BLaER1 treated with 17β-estradiol and CSF1 and Interleukin-3, amounts not matched to agents 10 nM and 100 nM (cell line): ENCODE results near the gene RASL10B.
A peak's percentile ranks its signal among the peaks of the same experiment; 100 is the strongest.

ENCODE experiments used
- H3K27ac ChIP-seq, 11 experiments: shearing (Covaris generic); formaldehyde crosslinking; 2 replicates each; pipeline ENCODE4 v1.8.1; 2022
- H3K27me3 ChIP-seq, 11 experiments: shearing (Covaris generic); formaldehyde crosslinking; 2 replicates each; pipeline ENCODE4 v1.8.1; 2022
- H3K36me3 ChIP-seq, 11 experiments: shearing (Covaris generic); formaldehyde crosslinking; 2 replicates each; pipeline ENCODE4 v1.8.1; 2022
- H3K4me1 ChIP-seq, 10 experiments: shearing (Covaris generic); formaldehyde crosslinking; 2 replicates each; pipeline ENCODE4 v1.8.1; 2022
- H3K4me2 ChIP-seq, 11 experiments: shearing (Covaris generic); formaldehyde crosslinking; 2 replicates each; pipeline ENCODE4 v1.8.1; 2022
- H3K4me3 ChIP-seq, 10 experiments: shearing (Covaris generic); formaldehyde crosslinking; 2 replicates each; pipeline ENCODE4 v1.8.1; 2022
- H3K9ac ChIP-seq, 11 experiments: shearing (Covaris generic); formaldehyde crosslinking; 2 replicates each; pipeline ENCODE4 v1.8.1; 2022
- H3K9me3 ChIP-seq, 11 experiments: shearing (Covaris generic); formaldehyde crosslinking; replicated peaks in 1 of 11; 2 replicates each; pipeline ENCODE4 v1.8.1; 2022
- H4K20me1 ChIP-seq, 11 experiments: shearing (Covaris generic); formaldehyde crosslinking; 2 replicates each; pipeline ENCODE4 v1.8.1; 2022
- Cebpa-rat ChIP-seq, 11 experiments: shearing (Covaris generic); IDR thresholded peaks; 2 replicates each; pipeline ENCODE4 v1.8.1; 2022

Gene RASL10B

GRCh38 chr17:35713069-35713728, 18.2 kb upstream of the RASL10B start:
- no peak overlapping the region for H3K27ac ChIP-seq
- TF ChIP-seq Cebpa-rat (IDR thresholded peaks at IDR 0.05), result no peak
- peaks cover 1 to 22% (median 8%) of the 10 kb centered on the region in 10 experiments; a peak in 15 of 20 replicates for H3K4me1 ChIP-seq
- H3K36me3 ChIP-seq, result peaks cover 92 to 100% (median 95%) of the 10 kb centered on the region in 11 experiments
- no peaks in the 10 kb centered on the region for H3K9me3 ChIP-seq
- no peaks in the 10 kb centered on the region for H3K27me3 ChIP-seq
- no peak overlapping the region for H3K9ac ChIP-seq
- no peak overlapping the region for H3K4me3 ChIP-seq
- H3K4me2 ChIP-seq, result no peak overlapping the region; a peak in 1 of 22 replicates
- peaks cover 0 to 44% (median 0%) of the 10 kb centered on the region in 11 experiments; a peak in 4 of 22 replicates for H4K20me1 ChIP-seq

DNA sequence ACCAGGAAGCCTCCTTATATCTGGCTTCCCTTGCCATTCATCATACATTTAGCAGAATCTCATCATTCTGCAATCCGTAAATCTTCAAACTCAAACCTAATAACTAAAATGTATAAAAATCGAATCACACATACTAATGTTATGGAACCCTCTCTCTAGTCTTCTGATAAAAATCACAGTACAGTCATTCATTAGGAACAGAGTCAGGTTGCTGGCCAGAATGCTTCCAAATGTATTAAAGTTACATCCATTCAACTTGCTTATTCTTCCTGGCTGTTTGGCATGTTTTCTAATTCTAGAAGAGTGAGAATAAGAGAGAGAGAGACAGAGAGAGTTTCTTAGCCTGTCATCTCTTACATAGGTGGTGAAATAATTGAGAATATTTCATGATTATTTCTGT, 16.5 kb upstream of the RASL10B start:
- no peak for TF ChIP-seq Cebpa-rat (IDR thresholded peaks at IDR 0.05)
- H3K4me2 ChIP-seq, result no peak overlapping the region
- H3K27ac ChIP-seq, result no peak overlapping the region
- H3K27me3 ChIP-seq, result no peaks in the 10 kb centered on the region
- H4K20me1 ChIP-seq, result peaks cover 0 to 36% (median 0%) of the 10 kb centered on the region in 11 experiments; a peak in 3 of 22 replicates
- peaks cover 0 to 14% (median 0%) of the 10 kb centered on the region in 10 experiments; a peak in 5 of 20 replicates for H3K4me1 ChIP-seq
- H3K4me3 ChIP-seq, result no peak overlapping the region
- peaks cover 94 to 100% (median 99%) of the 10 kb centered on the region in 11 experiments for H3K36me3 ChIP-seq
- no peak overlapping the region for H3K9ac ChIP-seq
- H3K9me3 ChIP-seq, result no peaks in the 10 kb centered on the region

DNA sequence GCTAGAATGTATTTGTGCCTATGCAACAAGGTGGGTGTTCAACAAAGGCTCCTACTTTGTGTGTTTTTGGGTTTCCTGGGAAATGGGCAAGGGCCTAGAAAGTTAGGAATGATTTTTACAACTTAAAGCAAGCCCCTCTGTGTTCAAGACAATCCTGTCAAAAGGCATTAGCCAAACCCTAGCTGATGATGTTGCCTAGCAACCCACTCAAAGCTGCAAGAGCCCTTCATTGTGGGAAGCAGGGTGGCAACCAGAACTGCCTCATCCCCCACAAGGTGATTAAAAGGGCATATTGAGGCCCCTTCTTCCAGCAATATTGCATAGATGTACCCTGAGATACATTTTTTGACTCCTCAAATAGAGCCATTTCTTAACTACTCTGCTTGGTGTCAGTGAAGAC, 16.0 kb upstream of the RASL10B start:
- Histone ChIP-seq H3K4me3 (no peak overlapping the region), H3K36me3 (peaks cover 92 to 99% (median 97%) of the 10 kb centered on the region in 11 experiments), H3K9ac (no peak overlapping the region), H3K27me3 (no peaks in the 10 kb centered on the region), H3K9me3 (no peaks in the 10 kb centered on the region), H3K4me1 (peaks cover 0 to 14% (median 0%) of the 10 kb centered on the region in 10 experiments; a peak in 5 of 20 replicates), H3K4me2 (no peak overlapping the region), H3K27ac (no peak overlapping the region), H4K20me1 (peaks cover 0 to 36% (median 0%) of the 10 kb centered on the region in 11 experiments; a peak in 3 of 22 replicates)
- TF ChIP-seq Cebpa-rat (IDR thresholded peaks at IDR 0.05), result no peak

GRCh38 chr17:35716173-35716572, 15.3 kb upstream of the RASL10B start:
- Histone ChIP-seq H3K4me2 (no peak overlapping the region), H3K4me3 (no peak overlapping the region), H3K36me3 (peaks cover 90 to 97% (median 94%) of the 10 kb centered on the region in 11 experiments), H3K9ac (no peak overlapping the region), H4K20me1 (peaks cover 0 to 39% (median 0%) of the 10 kb centered on the region in 11 experiments; a peak in 3 of 22 replicates), H3K4me1 (peaks cover 0 to 14% (median 0%) of the 10 kb centered on the region in 10 experiments; a peak in 5 of 20 replicates), H3K27me3 (no peaks in the 10 kb centered on the region), H3K27ac (no peak overlapping the region), H3K9me3 (no peaks in the 10 kb centered on the region)
- no peak for TF ChIP-seq Cebpa-rat (IDR thresholded peaks at IDR 0.05)

DNA sequence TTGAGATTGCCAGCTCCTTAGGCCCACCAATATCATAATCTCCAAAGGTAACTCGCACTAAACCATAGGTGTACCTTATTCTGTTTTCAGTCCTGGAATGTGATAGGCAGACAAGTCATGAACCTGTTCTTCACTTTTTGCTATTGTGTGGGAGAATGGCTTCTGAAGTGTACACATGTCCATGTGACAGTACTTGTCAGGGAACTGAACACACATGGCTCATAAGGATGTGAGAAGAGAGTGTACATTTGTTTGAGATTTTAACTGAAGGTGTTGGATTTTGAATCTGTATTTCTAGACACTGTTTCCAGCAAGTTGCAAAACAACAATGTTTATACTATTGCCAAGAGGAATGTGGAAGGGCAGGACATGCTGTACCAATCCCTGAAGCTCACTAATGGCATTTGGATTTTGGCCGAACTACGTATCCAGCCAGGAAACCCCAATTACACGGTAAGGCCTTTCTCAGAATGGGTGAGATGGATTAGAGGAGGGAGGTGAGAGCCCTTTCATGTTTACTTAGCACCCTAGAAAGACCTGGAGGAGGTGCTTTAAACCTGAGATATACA, 14.5 kb upstream of the RASL10B start:
- no peak overlapping the region for H3K4me2 ChIP-seq
- no peaks in the 10 kb centered on the region for H3K27me3 ChIP-seq
- H3K27ac ChIP-seq, result no peak overlapping the region
- peaks cover 0 to 42% (median 5%) of the 10 kb centered on the region in 11 experiments; a peak in 4 of 22 replicates for H4K20me1 ChIP-seq
- H3K4me1 ChIP-seq, result peaks cover 0 to 14% (median 0%) of the 10 kb centered on the region in 10 experiments; a peak in 5 of 20 replicates
- TF ChIP-seq Cebpa-rat (IDR thresholded peaks at IDR 0.05), result no peak
- no peak overlapping the region for H3K4me3 ChIP-seq
- H3K36me3 ChIP-seq, result peaks cover 90 to 97% (median 94%) of the 10 kb centered on the region in 11 experiments
- no peaks in the 10 kb centered on the region for H3K9me3 ChIP-seq
- H3K9ac ChIP-seq, result no peak overlapping the region

DNA sequence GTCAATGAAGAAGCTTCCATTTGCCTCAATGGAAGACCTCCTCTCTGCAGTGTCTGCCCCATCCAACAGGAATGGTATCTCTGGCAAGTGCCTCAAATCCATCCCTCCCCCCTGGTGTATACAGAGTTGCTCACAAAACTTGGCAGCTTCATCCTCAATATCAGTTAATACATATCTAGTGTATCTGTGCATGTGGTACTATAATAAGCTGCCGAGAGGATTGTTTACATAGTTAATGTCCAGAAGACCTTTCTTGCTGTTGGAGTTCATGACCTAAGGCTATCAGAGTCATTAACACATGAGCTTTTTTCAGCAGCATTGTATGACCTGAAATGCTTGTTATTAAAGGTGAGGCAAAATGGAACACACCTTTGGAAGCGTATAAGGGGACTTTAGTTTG, 14.0 kb upstream of the RASL10B start:
- TF ChIP-seq Cebpa-rat (IDR thresholded peaks at IDR 0.05), result no peak
- no peak overlapping the region for H3K27ac ChIP-seq
- H3K9me3 ChIP-seq, result no peaks in the 10 kb centered on the region
- peaks cover 0 to 10% (median 0%) of the 10 kb centered on the region in 10 experiments; a peak in 5 of 20 replicates for H3K4me1 ChIP-seq
- no peak overlapping the region for H3K4me3 ChIP-seq
- H3K36me3 ChIP-seq, result peaks cover 90 to 97% (median 93%) of the 10 kb centered on the region in 11 experiments
- H4K20me1 ChIP-seq, result peaks cover 0 to 45% (median 5%) of the 10 kb centered on the region in 11 experiments; a peak in 4 of 22 replicates
- H3K9ac ChIP-seq, result no peak overlapping the region
- H3K4me2 ChIP-seq, result no peak overlapping the region
- no peaks in the 10 kb centered on the region for H3K27me3 ChIP-seq

DNA sequence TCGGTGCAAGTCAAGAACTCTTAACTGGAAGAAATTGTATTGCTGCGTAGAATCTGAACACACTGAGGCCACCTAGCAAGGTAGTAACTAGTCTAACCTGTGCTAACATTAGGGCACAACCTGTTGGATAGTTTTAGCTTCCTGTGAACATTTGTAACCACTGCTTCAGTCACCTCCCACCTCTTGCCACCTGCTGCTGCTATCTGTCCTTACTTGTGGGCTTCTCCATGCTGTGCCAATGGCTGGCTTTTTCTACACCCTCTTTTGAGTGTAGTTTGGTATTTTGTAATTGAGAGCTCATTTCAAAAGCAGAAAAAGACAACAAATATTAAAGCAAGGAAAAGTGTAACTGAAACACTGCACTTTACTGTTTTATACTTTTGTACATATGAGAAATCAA, 7.7 kb upstream of the RASL10B start:
- no peak for TF ChIP-seq Cebpa-rat (IDR thresholded peaks at IDR 0.05)
- H3K9ac ChIP-seq, result no peak overlapping the region
- H3K27ac ChIP-seq, result no peak overlapping the region
- no peak overlapping the region for H3K4me3 ChIP-seq
- no peaks in the 10 kb centered on the region for H3K9me3 ChIP-seq
- peaks cover 0 to 41% (median 8%) of the 10 kb centered on the region in 11 experiments; a peak in 12 of 22 replicates for H4K20me1 ChIP-seq
- peaks cover 76 to 95% (median 88%) of the 10 kb centered on the region in 11 experiments for H3K36me3 ChIP-seq
- peaks cover 0 to 19% (median 13%) of the 10 kb centered on the region in 10 experiments; a peak in 16 of 20 replicates for H3K4me1 ChIP-seq
- H3K4me2 ChIP-seq, result no peak overlapping the region
- no peaks in the 10 kb centered on the region for H3K27me3 ChIP-seq

GRCh38 chr17:35725058-35725457, 6.4 kb upstream of the RASL10B start:
- Histone ChIP-seq H3K27me3 (no peaks in the 10 kb centered on the region), H4K20me1 (peaks cover 0 to 41% (median 8%) of the 10 kb centered on the region in 11 experiments; a peak in 12 of 22 replicates), H3K9ac (no peak overlapping the region), H3K9me3 (no peaks in the 10 kb centered on the region), H3K4me3 (no peak overlapping the region), H3K4me2 (0 out of 22 replicates have a peak overlapping the region, but pooled peaks of 1 of the 11 experiments have one; percentile 0), H3K4me1 (peaks cover 10 to 22% (median 17%) of the 10 kb centered on the region in 10 experiments), H3K36me3 (peaks cover 64 to 81% (median 79%) of the 10 kb centered on the region in 11 experiments), H3K27ac (no peak overlapping the region)
- no peak for TF ChIP-seq Cebpa-rat (IDR thresholded peaks at IDR 0.05)

- H3K4me3 ChIP-seq, result no peak overlapping the region
- no peak overlapping the region for H3K9ac ChIP-seq
- peaks cover 61 to 79% (median 75%) of the 10 kb centered on the region in 11 experiments for H3K36me3 ChIP-seq
- no peak for TF ChIP-seq Cebpa-rat (IDR thresholded peaks at IDR 0.05)
- no peaks in the 10 kb centered on the region for H3K27me3 ChIP-seq
- H3K4me1 ChIP-seq, result peaks cover 17 to 29% (median 24%) of the 10 kb centered on the region in 10 experiments
- H3K27ac ChIP-seq, result no peak overlapping the region
- peak overlapping the region in 6 of 11 experiments; percentile 0 to 66 (median 24); a peak in 6 of 22 replicates for H3K4me2 ChIP-seq
- no peaks in the 10 kb centered on the region for H3K9me3 ChIP-seq
- H4K20me1 ChIP-seq, result peaks cover 0 to 41% (median 8%) of the 10 kb centered on the region in 11 experiments; a peak in 12 of 22 replicates
Measured at GRCh38 chr17:35725802-35726126, 5.7 kb upstream of the RASL10B start.
